GM19023 (cell line): Measurements from ENCODE around the gene CTXN3.
"Not testable (repeated sequence)": the region's sequence is repeated elsewhere in the genome, so short reads cannot be mapped to it uniquely, and the experiment has no call there.

ENCODE experiments used
- ATAC-seq: cut with Tn5 transposase; IDR thresholded peaks from one replicate; pipeline ENCODE4 v1.9.1; 2021; ENCODE audit warnings: mild to moderate bottlenecking, moderate library complexity; ENCODE audit not compliant: unreplicated experiment

Gene CTXN3

DNA sequence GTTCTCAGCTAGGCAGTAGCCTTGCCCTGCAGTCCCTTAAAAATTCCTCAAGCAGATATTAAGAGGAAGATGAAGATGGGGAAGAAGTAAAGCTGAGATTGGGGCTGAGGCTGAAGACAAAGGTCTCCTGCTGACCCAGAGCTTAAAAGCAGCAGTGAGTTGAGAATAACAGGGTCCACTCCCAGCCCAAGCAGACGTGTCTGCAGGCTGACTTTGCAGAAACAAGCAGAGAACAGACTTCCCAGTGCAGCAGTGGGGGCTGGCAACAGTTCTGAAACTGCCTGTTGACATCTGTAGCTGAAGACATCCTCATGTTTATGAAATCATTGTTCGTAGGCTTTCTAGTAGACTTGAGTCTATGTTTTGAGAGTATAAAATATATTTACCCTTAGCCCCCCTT, 1.1 kb downstream of the CTXN3 start:
- ATAC-seq: no peak

DNA sequence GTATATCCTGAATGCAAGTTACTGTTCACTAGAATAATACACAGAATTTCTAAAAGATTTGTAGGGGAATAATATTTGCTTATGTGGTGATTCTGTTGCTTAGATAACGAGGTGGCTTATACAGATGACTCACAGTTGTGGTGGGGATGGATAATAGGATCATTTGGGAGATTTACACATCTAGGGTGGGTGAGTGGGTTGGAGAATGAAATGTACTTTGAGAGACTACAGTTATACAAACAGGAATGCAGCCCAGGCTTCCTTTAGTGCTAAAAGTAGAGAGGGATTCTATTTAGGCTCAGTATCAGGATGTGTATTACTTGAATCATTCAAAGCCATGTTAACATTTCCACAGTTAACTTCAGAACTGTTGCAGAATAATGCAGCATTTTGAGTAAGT, 1.8 kb downstream of the CTXN3 start:
- ATAC-seq: no peak

DNA sequence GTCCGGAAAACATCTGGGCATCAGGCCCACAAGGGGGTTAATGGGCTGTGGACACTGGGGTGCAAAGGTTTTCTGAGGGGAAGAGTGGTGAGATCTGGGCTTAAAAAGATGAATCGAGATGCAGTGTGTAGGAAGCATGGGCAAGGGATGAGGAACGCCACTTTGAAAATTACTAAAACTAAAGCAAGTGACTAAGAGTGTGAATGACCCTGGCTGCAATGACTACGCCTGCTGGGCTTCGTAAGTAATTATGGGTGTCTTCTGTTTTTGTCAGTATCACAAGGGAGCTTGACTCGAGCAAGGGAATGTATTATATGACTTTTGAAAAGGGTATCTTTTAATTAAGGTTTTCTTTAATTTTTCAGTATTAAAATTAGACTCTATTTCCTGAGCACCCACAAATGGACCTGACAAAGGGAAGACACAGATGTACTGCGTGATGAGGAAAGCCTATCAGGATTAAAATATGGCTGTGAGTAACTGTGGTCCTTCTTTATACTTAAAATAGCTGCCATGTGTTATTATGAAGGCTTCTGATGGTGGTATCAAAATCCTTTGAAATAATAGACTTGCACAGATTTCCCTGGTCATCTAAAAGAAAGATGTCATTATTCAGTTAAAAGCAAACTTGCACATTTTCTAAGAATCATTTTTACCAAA, 4.2 kb downstream of the CTXN3 start:
- ATAC-seq: peak; percentile 64

DNA sequence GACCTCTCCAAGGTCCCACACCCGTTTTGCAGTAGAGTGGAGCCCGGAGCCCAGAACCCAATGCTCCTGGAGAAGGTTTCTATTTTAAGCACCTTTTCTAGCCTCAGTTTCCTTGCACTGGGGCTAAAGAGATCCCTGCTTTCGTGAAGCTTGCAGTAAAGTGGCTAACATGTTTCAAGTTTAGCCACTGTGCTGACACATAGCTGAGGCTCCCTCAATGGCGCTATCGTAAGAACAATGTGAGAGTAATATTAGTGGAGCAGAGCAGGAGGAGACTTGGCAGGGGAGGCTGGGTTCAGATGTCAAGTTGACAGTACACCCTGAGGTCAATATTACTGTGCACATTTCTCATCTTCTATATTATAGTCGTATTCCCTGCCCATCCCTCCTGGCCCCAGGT, 7.9 kb downstream of the CTXN3 start:
- no peak for ATAC-seq

DNA sequence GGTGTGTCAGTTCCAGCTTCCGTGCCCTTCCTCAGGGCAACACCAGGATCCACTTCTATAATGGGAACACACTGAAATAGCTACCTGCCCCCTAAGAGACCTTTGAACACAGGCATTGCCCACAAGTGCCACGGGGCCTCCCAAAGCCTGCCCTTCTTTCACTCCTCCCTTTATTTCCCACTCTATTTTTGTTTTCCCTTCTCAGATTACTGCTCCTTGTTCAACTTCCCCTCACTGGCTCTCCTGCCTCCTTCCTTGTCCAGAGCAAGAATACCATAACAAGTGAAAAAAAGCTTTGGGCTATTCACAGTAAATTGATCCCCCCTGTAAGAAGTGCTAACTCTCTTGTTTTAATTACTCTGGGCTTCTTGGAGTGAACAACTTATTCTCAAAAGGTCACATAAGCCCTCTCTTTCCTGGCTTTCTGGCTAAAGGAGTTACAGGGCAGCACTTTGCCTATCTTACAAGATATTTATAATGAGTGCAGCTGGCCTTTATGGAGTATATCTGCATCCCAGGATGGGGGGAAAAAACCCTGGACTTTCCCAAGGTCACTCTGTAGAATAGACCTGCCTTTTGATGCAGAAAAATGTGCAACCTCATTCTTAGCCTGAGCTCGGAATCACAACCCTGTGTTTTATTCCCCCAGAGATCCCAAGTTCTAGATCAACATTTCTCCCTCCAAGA, 11.3 kb downstream of the CTXN3 start:
- ATAC-seq: no peak

DNA sequence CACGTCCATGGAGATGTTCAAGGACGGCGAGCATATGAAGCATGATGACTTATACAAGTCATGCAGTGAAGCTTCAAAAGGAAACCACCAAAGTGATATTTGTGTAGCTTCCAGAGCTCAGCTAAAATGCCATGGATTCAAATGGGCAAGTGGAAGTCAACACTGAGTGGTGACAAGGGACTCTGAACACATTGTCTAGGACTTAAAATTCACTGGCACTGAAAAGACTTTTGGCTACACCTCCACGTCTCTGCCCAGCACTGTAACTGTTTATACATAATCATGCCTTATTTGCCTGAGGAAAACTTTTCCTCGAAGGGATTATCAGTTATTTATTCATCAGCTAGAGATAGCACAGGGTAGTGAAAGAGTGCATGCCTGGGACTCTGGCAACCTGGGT, 15.2 kb downstream of the CTXN3 start:
- no peak for ATAC-seq

DNA sequence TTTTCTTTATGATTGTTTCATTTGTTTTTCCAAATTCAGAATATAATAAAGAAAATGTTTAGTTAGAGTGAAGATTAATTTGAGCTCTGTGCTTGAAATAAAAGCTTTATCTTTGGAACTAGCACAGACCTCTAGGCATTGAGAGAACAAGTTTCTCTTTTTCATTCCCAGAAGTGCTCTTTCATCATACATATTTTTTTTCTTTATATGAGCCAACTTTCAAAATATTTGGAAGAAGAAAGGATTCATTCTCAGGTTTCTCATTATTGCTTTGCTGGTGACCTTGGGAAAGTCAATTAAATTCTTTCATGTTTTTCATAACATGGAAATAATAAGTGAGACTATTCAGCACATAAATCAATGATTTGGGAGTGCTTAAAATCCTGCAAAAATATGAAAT, 16.8 kb downstream of the CTXN3 start:
- no peak for ATAC-seq

DNA sequence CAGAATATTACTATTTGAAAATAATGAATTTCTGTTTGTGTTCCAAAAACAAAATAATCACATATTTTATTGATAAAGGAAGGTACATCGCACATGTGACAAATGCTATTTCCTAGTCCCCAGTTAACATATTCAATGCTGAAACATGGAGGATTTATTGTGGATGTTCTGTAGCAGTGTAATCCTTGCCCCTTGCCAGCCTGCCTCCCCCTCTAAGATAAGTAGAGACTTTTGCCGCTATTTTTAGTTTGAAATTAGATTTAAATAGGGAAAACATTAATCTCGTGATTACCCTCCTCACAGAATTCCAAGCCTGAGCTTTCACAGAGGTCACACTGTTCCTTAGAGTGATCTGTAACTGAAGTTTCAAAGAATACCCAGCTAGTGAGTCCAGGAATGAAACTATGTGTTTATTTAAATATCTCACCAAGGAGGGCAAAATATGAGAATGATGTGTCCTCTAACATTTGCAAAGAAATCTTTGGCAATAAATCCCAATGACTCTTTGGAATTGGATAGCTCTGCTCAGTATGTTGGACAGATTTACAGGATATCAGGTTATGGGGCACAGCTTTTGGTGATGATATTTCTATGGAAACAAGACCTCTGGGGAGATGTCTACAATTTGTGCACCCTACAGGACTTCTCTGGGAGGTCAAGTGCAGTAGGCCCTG, 17.3 kb downstream of the CTXN3 start:
- no peak for ATAC-seq

DNA sequence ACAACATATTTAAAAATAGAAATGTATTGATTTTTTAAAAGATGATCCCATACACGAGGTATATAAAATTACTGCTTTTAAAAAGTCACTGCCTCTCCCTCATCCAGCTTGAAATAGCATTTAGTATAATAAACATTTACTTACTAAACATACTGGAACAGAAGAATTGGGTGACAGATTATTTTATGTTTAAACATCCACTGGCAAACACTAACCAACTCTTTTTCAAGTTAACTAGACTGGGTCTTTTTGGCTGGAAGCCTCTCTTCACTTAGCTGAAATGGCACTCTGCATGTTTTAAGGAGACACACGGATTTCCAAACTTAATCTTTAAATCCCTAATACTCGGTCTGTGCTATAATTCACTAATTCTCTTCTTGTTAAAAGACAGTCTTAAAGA, 19.0 kb downstream of the CTXN3 start:
- no peak for ATAC-seq

DNA sequence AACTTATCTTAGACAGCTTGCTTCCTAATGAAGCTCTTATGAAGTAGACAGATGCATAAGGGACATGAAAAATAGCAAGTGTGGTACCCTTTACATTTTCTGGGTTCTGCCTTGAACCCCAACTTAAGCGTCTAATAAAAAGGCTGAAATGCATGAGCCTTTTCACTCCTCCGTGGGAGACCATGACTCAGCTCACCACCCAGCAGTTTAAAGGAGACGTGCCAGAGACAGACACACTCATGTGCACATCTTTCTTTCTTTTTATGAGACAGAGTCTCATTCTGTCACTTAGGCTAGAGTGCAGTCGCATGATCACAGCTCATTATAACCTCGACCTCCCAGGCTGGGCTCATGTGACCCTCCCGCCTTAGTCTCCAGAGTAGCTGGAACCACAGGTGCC, 22.3 kb downstream of the CTXN3 start:
- no peak for ATAC-seq

DNA sequence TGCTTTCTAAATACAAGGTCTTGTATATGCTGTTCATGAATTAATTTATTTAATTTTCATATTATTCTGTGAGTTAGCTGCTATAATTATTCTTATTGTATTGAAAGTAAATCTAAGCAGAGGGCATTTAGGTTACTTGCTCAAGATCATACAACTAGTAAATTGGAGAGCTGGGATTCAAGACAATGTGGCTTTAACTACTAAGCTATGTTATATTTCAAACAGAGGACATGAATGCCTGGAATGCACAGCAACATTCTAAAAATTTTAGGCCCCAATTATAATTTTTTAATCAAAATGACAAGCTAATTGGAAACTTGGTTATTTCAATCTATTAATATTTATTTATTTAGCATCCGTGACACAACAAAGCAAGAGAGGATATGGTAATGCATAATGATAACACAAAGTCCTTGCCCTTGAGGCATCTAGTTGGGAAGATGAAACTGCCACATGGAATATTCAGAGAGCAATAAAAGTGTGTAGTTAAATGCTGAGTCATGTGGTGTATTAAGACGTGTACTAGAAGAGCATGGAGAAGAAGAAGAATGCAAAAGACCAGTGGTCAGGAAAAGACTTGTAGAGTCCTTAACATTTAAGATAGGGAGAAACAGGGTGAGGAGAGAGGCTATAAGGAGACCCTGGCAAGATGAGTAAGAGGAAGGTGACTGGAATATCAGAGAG, 24.4 kb downstream of the CTXN3 start:
- no peak for ATAC-seq

DNA sequence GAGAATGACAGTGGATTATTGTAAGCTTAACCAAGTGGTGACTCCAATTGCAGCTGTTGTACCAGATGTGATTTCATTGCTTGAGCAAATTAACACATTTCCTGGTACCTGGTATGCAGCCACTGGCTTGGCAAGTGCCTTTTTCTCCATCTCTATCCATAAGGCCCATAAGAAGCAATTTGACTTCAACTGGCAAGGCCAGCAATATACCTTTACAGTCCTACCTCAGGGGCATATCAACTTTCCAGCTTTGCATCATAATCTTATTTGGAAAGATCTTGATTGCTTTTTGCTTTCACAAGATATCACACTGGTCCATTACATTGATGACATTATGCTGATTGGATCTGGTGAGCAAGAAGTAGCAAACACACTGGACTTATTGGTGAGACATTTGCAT, 28.1 kb downstream of the CTXN3 start:
- not testable (repeated sequence) for ATAC-seq

DNA sequence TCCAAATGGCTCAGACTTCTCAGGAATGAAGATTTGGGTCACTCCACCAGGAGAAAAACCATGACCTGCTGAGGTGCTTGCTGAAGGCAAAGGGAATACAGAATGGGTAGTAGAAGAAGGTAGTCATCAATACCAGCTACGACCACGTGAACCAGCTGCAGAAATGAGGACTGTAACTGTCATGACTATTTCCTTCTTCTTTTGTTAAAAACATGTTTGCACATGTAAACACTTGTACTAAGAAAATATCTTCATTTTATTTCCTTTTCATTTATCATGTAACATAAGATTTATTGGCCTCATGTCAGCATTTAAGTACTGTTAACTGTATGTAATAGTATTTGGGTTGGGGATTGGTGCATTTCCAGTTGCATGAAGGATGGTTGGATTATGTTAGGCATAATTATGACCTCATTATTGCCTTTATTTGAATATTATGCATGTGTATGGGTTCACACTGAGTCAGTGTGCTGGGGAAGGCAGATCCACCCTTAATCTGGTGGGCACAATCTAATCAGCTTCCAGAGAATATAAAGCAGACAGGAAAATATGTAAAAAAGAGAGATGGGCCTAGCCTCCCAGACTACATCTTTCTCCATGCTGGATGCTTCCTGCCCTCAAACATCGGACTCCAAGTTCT, 30.9 kb downstream of the CTXN3 start:
- ATAC-seq: not testable (repeated sequence)

DNA sequence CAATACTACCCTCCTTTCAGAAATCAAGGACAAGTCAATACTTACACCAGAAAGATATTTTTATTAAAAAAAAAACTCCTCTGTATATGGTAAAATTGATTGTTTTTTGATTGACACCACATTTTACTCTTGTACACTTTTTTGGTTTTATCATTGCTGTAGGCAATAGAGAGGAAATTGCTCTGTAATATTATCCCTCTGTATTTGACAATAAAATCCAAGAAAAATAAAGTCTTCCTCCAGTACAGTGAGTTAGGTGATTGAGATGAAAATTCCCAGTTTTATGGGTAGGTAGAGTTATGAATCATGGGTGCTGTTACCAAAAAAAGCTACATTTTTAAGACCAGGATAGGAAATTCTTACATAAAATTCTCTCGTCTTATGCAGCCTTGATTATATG, 31.7 kb downstream of the CTXN3 start:
- ATAC-seq: no peak

DNA sequence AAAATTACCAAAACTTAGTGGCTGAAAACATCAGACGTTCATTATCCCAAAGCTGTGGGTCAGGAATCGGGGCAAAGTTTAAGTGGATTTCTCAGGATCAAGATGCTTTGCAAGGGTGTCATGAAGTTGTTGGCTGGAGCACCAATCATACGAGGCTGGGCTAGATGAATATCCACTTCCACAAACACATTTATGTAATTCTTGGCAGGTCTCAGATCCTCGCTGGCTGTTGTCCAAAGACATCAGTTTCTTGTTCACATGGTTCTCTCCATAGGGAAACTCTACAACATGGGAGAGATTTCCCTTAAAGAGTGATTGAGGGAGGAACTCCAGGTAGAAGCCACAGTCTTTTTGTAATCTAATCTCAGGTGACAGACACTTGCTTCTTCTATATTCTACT, 34.1 kb downstream of the CTXN3 start:
- ATAC-seq: no peak

DNA sequence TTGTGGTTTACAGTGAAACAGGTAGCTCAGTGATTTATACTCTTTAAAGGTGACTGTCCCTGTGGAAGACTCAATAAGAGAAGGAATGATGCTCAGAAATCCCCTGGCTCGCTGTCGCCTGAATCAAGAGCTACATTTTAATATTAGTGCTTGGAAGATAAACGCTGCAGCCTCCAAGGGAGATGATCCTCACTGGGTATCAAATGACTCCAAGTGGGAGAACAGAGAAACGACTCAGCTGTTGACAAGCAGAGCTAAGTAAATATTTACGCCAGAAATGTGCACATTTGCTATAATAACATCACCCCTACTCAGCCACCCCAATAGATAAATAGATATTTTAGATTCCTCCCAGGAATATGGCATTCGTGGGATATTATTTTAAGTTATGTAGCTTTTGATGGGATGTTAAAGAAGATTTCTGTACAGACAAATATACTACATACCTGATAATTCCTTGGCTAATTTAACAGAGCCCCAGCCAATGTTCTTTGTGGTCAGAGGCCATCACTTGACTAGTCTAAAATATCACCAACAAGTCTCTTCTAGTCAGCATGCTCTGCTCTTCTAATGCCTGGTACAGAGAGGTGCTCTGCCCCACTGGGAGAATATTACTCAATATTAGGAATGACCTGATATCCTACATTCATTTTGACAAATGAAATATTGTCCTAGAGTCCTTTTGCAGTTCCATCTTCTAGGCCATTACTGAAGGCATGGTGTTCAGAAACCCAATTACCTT, 36.0 kb downstream of the CTXN3 start:
- no peak for ATAC-seq

DNA sequence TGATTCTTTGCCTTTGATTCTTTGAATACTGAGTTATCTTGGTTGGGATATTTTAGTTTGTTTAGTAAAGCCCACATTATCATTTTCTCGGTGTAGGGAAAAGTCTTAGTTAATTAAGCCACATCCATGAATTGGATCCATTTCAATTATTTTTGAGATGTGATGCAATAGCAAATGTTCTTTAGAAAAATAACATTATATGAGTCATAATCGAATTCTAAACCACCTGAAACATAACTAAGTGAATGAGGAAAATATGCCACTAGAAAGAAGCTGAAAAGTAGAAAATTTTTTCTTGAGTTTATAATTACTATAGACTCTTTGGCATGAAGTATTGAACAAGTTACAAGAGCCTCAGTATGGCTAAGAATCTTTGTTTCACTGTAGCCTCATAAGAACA, 36.8 kb downstream of the CTXN3 start:
- ATAC-seq: no peak

DNA sequence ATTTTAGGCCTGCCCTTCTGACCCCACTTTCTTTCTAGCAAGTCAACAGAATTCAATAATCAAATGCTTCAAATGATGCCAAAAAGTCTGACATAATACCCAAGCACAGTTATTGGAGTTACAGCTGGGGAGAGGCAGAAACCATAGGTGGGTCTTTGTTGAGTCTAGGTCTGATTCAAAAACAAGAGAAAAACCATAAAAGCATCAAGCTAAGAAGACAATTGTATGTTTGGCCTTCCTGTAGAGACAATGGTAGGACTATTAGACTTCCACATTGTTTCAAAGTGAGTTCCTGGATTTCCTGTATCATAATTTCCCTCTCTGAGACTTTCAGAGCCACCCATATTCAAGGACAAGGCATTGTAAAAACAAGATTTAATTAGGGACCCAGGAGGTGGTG, 37.5 kb downstream of the CTXN3 start:
- no peak for ATAC-seq

DNA sequence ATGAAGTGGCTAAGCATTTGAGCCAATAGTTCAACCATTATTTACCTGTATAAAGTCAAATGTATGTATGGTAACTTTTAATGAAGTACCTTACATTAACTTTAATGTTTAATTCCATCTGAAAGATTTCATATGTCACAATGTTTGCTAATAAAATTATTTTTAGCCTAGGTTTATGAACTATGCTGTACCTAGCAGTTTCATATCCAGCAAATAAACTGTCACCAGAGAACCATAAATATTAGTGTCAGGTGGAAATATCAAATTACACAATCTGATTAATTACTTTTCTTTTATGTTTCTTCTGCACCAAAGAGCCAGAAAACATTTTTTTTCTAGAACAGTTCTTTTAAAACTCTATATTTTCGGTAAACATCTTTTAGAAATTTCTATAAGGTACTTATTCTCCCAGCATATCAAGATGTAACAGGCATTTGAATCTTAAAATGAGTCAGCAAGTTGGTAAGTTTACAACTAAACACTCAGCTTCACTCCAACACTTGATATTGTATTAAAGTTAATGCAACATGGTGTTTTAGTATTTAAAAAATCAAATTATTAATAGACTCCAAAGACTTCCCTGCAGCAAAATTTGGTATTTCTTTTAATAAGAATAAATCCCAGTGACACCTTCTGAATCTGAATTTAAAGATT, 45.8 kb downstream of the CTXN3 start:
- no peak for ATAC-seq

DNA sequence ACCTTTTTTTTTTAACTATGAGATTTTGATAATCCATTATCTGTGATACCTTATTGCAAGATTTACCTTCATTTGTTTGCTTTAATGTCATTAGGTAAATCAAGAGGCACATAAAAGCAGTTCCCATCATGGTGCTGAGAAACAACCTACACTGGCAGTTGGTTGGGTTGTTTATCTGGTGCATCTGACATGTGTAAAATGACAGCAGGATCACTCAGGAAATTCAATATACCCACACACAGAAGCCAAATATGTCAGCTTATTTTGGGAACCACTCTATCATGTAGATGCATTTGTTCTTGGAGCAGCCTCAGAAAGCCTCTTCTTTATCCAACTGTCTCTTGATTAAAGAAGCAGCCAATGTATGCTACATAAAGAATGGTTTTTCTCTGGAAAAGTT, 46.5 kb downstream of the CTXN3 start:
- ATAC-seq: no peak
